GM18870 (cell line): Measurements from ENCODE around the gene TMEM176A.

Experiments
- ATAC-seq: cut with Tn5 transposase; IDR thresholded peaks from one replicate; pipeline ENCODE4 v1.9.1; 2021; ENCODE audit warnings: moderate library complexity; ENCODE audit not compliant: unreplicated experiment

TMEM176A gene

GRCh38 chr7:150787321-150788281 is 13.0 kb upstream of the TMEM176A start:
- no peak for ATAC-seq

- no peak for ATAC-seq
Observed at GRCh38 chr7:150788474-150789269, 11.9 kb upstream of the TMEM176A start.

- no peak for ATAC-seq
Observed at GRCh38 chr7:150790416-150791075, 10.0 kb upstream of the TMEM176A start.

DNA sequence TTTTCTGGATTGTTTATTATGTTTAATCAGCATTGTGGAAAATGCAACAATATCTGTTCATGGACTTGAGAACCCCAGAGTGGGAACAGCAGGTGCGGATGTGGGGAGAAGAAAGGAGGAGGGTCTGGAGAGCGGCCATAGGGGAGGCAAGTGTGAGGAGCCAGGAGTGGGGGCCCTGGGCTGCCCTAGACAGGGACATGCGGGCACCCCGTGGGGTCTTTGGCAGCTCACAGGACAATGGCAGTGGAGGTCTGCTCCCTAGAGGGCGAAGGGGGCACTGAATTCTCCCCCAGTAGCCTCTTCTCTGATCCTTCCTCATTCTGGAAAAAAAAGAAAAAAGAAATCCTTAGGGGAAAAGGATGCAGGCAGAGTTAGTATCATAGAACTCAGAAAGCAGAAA is 9.3 kb upstream of the TMEM176A start:
- ATAC-seq, result no peak

DNA sequence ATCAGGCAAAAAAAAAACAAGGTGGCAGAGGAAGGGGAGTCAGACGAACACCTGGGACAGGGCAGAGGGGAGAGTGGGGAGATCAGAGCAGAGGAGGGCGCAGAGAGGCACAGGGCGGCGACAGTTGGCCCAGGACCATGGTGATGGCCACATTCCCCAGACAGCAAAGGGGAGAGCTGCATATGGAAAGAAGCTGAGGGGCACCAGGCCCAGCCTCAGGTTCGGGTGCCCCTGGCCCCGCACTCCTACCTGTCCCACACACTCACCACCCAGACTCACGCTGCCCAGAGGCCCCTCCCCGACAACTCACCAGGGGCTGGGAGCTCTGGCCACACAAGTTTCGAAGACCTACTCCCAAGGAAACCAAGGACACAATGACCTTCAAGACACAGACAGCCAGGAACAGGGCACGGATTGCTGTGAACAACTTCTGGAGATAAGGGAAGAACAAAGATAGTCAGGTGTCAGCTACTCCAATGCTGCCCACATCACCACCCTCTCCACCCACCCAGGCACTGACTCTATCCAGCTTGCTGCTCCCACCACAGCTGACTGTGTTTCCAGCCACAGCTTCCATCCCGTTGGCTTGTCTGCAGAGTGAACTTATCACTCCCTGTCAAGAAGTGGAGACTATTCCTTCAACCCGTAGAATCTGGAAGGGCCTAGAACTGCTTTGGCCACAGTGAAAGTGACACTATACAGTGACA is 8.7 kb upstream of the TMEM176A start:
- ATAC-seq, result no peak

GRCh38 chr7:150793569-150794238 is 6.9 kb upstream of the TMEM176A start:
- no peak for ATAC-seq

DNA sequence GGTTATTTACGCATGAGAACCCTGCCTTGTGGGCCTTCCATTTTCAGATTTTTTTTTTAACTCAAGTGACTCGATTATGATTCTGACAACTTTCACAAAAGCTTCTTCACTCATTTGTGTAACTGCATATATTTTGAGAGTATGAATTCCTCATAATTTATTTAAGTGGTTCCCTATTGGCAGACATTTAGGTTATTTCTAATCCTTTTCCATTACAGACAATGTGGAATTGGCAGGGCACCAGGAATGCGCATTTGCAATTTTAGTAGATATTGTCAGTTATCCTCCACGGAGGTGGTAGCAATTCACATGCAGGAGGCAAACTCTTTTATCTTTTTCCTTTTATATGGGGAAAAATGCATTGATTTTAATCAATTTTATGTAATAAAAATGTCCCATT is 2.9 kb upstream of the TMEM176A start:
- ATAC-seq, result no peak

DNA sequence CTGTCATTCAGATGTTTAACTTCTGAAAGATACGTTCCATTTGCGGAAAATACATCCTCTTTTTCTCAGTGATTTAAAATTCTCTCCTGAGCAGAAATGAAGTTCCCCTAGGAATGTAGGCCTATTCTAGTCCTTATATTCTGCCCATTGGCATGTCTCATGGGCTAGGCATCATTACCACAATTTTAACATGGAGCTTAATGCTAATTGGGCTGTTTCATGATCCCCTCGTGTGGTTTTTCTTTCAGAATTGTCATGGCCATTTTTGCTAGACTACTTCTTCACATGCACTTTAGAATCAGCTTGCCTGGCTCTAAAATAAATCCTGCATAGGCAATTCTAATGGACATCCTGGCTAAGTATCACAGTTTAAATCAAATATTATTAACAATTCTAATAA is 1.4 kb upstream of the TMEM176A start:
- no peak for ATAC-seq

DNA sequence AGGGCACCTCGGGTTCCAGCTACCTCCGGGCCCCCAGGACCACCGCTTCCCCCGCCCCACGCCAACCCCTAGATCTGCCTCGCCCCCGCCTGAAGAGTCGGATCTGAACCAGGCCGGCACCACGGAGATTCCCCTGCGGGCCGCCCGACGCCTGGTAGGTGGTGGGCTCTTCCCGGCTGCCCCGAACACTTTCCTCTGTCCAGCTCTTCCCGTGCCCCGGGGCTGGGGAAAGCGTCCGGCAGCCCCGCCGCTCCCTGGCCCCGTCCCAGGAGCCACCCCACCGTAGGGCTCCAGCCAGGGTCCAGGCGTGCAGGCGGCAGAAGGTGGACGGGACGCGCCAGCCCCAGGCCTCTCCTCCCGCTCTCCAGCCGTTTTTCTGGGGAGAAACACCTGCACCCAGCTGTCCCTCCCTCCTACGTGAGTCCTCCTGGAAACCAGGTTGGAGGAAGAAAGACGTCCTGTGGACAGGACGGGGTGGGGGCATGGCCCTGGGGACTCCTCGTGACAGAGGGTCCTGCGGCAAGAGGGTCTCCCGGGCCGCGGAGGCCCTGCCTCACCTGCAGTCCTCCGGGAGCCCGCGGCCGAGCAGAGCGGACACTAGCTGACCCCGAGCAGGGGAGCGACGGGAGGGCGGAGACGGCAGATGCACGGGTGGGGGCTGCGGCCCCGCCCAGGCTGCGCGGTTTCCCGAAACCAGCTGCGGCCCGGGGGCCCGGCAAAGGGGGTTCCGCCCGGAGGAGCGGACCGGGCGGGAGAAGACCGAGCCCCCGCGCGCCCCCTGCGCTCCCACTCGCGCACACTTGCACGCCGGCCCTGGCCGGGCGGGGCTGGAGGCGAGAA is 608 bp upstream of the TMEM176A start, which contains the start of gene TMEM176B:
Gene TMEM176B, minus strand, starts transcription at position 624 of the 840 bp plus-strand sequence. CDS start 3,795 bp downstream, outside the sequence.
- no peak for ATAC-seq

DNA sequence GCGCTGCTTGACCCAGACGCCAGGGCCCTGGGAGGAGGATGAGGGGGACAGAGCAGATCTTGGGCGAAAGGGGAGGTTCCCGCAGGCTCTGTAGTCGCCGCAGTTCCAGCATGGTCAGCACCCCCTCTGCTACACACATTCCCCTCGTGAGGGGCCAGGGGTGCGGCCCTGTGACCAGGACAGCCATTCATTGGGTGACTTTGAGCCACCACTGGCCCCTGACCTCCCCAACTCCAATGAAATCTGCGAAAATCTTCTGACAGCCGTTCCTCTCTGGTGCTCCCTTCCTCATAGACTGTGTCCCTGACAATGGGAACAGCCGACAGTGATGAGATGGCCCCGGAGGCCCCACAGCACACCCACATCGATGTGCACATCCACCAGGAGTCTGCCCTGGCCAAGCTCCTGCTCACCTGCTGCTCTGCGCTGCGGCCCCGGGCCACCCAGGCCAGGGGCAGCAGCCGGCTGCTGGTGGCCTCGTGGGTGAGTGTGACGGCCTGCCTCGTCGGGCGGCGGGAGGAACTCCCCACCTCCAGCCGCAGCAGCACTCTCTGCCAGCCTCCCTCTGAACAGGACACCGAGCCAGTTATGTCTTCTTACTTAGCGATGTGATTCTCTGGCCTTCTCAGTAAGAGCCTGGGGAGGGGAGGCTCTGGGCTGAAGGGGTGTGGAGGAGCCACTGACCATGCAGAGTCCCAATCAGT is 825 bp downstream of the TMEM176A start:
- no peak for ATAC-seq

DNA sequence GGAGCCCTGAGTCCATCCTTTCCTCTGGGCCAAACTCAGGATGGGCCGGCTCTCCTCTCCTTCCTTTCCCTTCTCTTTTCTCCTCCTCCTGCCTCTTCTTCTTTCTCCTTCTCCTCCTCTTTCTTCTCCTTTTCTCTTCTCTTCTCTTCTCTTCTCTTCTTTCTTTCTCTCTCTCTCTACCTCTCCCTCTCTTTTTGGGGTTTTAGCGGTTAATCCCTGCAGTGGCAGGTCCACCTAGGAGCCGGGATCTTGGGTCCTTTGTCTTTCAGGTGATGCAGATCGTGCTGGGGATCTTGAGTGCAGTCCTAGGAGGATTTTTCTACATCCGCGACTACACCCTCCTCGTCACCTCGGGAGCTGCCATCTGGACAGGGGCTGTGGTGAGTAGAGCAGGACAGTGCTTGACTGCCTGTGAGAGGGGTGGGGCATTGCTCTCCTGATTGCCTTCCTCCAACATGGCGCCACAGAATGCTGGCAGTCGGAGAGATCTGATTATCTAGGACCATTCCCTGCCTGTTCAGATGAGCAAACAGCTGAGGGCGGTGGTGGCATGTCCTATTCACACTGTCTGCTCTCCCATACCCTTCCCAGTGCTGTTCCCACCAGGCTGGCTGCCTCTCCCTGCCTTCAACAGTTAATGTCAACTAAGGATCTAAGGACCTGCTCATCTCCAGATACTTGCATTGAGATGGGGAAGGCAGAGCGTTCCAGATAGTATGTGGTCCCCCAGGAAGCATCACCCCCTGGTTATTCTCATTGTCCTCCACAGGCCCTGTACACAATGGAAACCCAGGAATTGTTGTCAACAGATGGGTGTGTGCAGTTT is 1.6 kb downstream of the TMEM176A start:
- no peak for ATAC-seq

GRCh38 chr7:150803161-150803860 is 2.7 kb downstream of the TMEM176A start:
- no peak for ATAC-seq

- ATAC-seq, result no peak
Observed at GRCh38 chr7:150804802-150805201, 4.2 kb downstream of the TMEM176A start.

GRCh38 chr7:150805864-150806263 is 5.3 kb downstream of the TMEM176A start:
- ATAC-seq, result no peak

GRCh38 chr7:150806454-150806853 is 5.9 kb downstream of the TMEM176A start:
- ATAC-seq, result no peak

DNA sequence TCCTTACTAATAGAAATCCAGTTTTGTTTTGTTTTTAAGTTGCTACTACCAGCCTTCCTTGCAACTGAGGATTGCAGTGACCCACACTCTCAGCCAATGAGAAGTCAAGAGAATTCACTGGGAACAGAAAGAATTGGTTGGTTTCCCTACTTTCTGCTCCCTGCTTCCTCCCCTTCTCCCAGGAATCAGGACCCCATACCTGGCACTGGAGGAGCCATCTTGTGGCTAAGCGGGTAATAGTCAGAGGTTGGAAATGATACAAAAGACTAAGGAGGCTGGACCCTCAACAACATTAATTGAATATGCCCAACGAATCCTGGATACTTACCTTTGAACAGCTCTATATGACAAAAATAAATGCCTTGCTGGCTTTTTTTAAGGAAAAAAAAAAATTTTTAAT is 6.3 kb downstream of the TMEM176A start:
- ATAC-seq, result no peak
